Heart right ventricle (tissue), 16 donors: ENCODE data around the gene DST. TPM values are rescaled to one million over a fixed set of nuclear protein-coding genes. Genes with fewer than 3 reads are reported as not detected.

Experiments used
- ATAC-seq, 8 donors: fragments of 200-7000 bp; cut with Tn5 transposase; one replicate each; pipeline ENCODE4 v1.9.1; 2020; ENCODE audit warnings: mild to moderate bottlenecking in 8 of 8, moderate library complexity in 8 of 8, moderate number of reproducible peaks in 1 of 8
- DNase-seq, 2 donors: peaks; one replicate each; pipeline ENCODE4 v3.0.0-alpha.2; 2020
- H3K27ac ChIP-seq, 10 donors: fragments of 200-600 bp; sonication (generic) in 2 of 10; one replicate each; pipeline versions ENCODE4 v1.5.0 to v1.8.0; 2020 to 2022; ENCODE audit warnings: mild to moderate bottlenecking in 3 of 10
- H3K27me3 ChIP-seq, 7 donors: fragments of 200-600 bp; one replicate each; pipeline ENCODE4 v1.8.0; 2021 to 2022; ENCODE audit warnings: mild to moderate bottlenecking in 2 of 7
- H3K36me3 ChIP-seq, 9 donors: fragments of 200-600 bp; sonication (generic) in 1 of 9; one replicate each; pipeline versions ENCODE4 v1.5.0 to v1.8.0; 2020 to 2022; ENCODE audit warnings: mild to moderate bottlenecking in 2 of 9
- H3K4me1 ChIP-seq, 9 donors: fragments of 200-600 bp; sonication (generic) in 1 of 9; one replicate each; pipeline versions ENCODE4 v1.5.0 to v1.8.0; 2020 to 2022; ENCODE audit warnings: mild to moderate bottlenecking in 4 of 9
- H3K4me3 ChIP-seq, 10 donors: fragments of 200-600 bp; sonication (generic) in 2 of 10; one replicate each; pipeline versions ENCODE4 v1.5.0 to v1.8.0; 2020 to 2022; ENCODE audit warnings: mild to moderate bottlenecking in 7 of 10, moderate library complexity in 2 of 10
- H3K9me3 ChIP-seq, 11 donors: fragments of 200-600 bp in 10 of 11; sonication (generic) in 2 of 11; one replicate each; pipeline versions ENCODE4 v1.5.0 to v1.8.0; 2013 to 2022; ENCODE audit warnings: mild to moderate bottlenecking in 2 of 11, control low read depth in 1 of 11, moderate library complexity in 1 of 11
- CTCF ChIP-seq, 9 donors: fragments of 200-600 bp; sonication (generic) in 2 of 9; IDR thresholded peaks; one replicate each; pipeline versions ENCODE4 v1.5.0 to v1.8.0; 2021 to 2022; ENCODE audit warnings: antibody characterized with exemption in 9 of 9, mild to moderate bottlenecking in 5 of 9, moderate library complexity in 1 of 9
- WGBS, 2 donors: extraction: QIAGEN DNeasy Blood & Tissue Kit; methylation state at CpG; one replicate each; pipeline ENCODE4 v1.1.7; 2013; ENCODE audit warnings: inconsistent platforms in 1 of 2; 5-methylcytosine and 5-hydroxymethylcytosine counted together
- intact Hi-C, 10 donors: fragments of 100-400 bp; cut with DNase I; formaldehyde crosslinking; loops; one replicate each; pipeline versions ENCODE4 v1.11.1 to v1.14.2; 2022
- long read RNA-seq, 3 donors: library from polyadenylated mRNA; unstranded; transcript quantifications; one replicate each; pipeline ENCODE4 v2.0.0, GENCODE V29; 2020 to 2021
- polyA plus RNA-seq, 2 donors: library from polyadenylated mRNA; stranded (reverse); fragments of 200-250 nt; gene quantifications; one replicate each; pipeline ENCODE4 v1.2.3, GENCODE V29; 2013
- total RNA-seq, 10 donors: library from RNA; stranded (reverse); fragmentation: NEBNext Ultra II Directional in 3 of 10; extraction: Animal tissue kit (Norgen Biotek cat#: 25700) in 3 of 10; gene quantifications; one replicate each; pipeline versions ENCODE4 v1.2.1 to v1.2.4, GENCODE V29; 2021 to 2023
- donor health status: Arrhythmogenic right ventricular cardiomyopathy.
- donor health status: ischemic (EF 13 %, LVEDD 7.1; RV severe dilation, severe dysfunction).
- donor health status: healthy with polysubstance abuse.
- donor health status: DM: no; HTN: yes; CAD: no.
- donor health status: DM: no; HTN: no; CAD: no.
- donor health status: ischemic (EF 25% LVEDD 6.9; RV normal size, moderate dysfunction).
- donor health status: ischemic (EF 25% LVEDD 5.7; RV mildly dilated, moderate dysfunction).
- donor health status: healthy.
- donor health status: DM: yes; HTN: yes; CAD: no.
- donor health status: Ischemic cardiomyopathy.
- donor health status: ischemic (EF 35%, LVEDD 5.7; RV mildly dilated, moderate dysfunction).
- donor health status: nonischemic (EF 11% LVEDD 7.7; RV severe dilation, severe dysfunction).
- donor health status: DM: yes; HTN: yes; CAD: no.
- donor health status: PGD.
- donor health status: ischemic (EF 29% LVEDD 5.4; RV normal size, mild dysfunction).
- donor health status: nonischemic (EF 23%, LVEDD 6.1; RV moderate dilation, normal function).

The DST gene
- total RNA-seq (100 to 1,000 TPM; 218 to 619 (median 514) TPM), polyA plus RNA-seq (100 to 1,000 TPM; 103 to 211 TPM)
- long read RNA-seq, donor 1, partial matches to known transcripts, result 84 of 111 reads
- long read RNA-seq, donor 1, other reads (novel, unspliced or antisense), result 24 of 111 reads
- long read RNA-seq, donor 2, partial matches to known transcripts, result 129 of 167 reads
- long read RNA-seq, donor 2, other reads (novel, unspliced or antisense), result 34 of 167 reads
- long read RNA-seq, donor 3, full-length matches to known transcripts, result 7 of 255 reads
- long read RNA-seq, donor 3, partial matches to known transcripts, result 203 of 255 reads
- long read RNA-seq, donor 3, other reads (novel, unspliced or antisense), result 45 of 255 reads

DNA sequence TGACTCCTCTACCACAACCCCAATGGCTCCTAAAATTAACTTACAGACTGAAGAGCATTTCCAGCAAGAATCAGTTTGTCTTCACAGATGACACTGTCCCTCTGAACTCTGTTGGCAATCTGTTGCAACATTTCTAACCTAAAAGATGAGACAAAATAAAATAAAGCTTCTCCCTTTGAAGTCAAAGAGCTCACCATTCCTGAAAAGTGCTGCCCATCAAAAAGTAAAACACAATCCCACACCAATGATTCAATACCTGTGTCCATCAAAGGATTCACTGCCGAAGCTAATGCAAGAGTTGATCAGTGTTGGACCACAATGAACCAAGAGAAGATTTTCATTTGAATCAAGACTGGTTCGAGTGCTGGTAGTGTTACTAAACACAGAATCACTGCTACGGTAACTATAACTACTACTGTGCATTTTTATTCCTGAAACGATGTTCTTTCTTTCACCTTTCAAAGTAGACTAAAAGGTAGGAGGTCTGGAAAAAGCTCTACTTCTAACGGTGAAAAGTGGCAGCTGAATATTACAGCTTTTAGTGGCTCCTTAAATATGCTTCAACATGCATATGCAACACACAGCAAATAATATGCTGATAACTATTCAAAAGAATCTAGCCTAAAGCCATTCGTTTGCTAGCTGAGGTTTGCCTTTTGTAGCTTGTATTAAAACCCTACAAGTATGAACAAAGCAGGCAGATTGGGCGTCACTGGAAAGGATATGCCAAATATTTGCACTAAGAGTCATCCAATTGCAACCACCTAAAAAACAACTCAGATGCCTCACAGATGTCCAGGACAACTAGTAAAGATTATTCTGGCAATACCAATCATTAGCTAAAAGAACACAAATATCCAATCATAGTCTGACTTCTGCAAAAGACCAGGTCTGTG is at the start of gene DST:
Gene DST (minus strand): TSS at position 524 of the 896 bp plus-strand sequence.
- intact Hi-C loops, result loop anchor here in 5 of 10 donors (5.0 to 10.0 kb wide), 5 partner anchors 55 to 210 kb away; no protein-coding TSS in a partner anchor
- 81 to 83% methylated on average over 7 of the region's 7 CpGs for WGBS, 2 donors
- no peaks in the 10 kb centered on the region for H3K9me3 ChIP-seq

GRCh38 chr6:56691814-56692213 is 49.1 kb upstream of the DST start:
- ATAC-seq (peak in 1 of 8 donors; percentile 29), DNase-seq (no peak)
- peak overlapping the region; percentile 15 to 58 (median 50) for H3K4me3 ChIP-seq
- no peaks in the 10 kb centered on the region for H3K9me3 ChIP-seq
- peak overlapping the region; percentile 67 to 93 (median 87) for H3K27ac ChIP-seq
- intact Hi-C loops, result no loop called here
- H3K27me3 ChIP-seq, result no peaks in the 10 kb centered on the region
- TF ChIP-seq CTCF (IDR thresholded peaks at IDR 0.05), result no peak
- 28 to 47% methylated on average over 1 of the region's 1 CpG for WGBS, 2 donors
- peaks cover 0 to 55% (median 32%) of the 10 kb centered on the region in 9 donors for H3K4me1 ChIP-seq
- peaks cover 0 to 12% (median 0%) of the 10 kb centered on the region in 9 donors for H3K36me3 ChIP-seq

More for the DNA sequence above, at the start of gene DST:
- Histone ChIP-seq H3K4me1 (peaks cover 0 to 35% (median 7%) of the 10 kb centered on the region in 9 donors), H3K27me3 (no peaks in the 10 kb centered on the region), H3K36me3 (peaks cover 0 to 87% (median 17%) of the 10 kb centered on the region in 9 donors), H3K27ac (peak within 1 kb of the TSS in 4 of 10 donors; percentile 6 to 17 (median 13)), H3K4me3 (no peak within 1 kb of the TSS)
- no peak for TF ChIP-seq CTCF (IDR thresholded peaks at IDR 0.05)
- DNase-seq (no peak), ATAC-seq (peak in 4 of 8 donors; percentile 28 to 75 (median 36))

DNA sequence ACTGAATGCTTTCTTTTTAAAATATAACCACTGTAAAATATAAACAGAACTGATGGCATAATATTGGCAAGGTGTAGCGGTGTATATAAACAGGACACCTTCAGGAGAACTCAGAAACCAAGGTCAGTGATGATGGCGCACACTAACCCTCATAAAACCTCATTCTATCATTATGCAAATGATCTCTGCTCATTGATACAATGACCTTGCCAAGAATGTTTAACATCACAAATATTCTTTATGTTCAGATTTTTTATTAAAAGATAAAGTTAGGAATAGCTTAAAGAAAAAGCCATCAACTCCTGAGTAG is 48.6 kb upstream of the DST start:
- Histone ChIP-seq H3K4me1 (peaks cover 0 to 58% (median 36%) of the 10 kb centered on the region in 9 donors), H3K4me3 (peak overlapping the region; percentile 15 to 58 (median 50)), H3K27me3 (no peaks in the 10 kb centered on the region), H3K36me3 (peaks cover 0 to 8% (median 0%) of the 10 kb centered on the region in 9 donors), H3K27ac (peak overlapping the region; percentile 67 to 93 (median 87)), H3K9me3 (no peaks in the 10 kb centered on the region)
- DNase-seq (no peak), ATAC-seq (peak in 4 of 8 donors; percentile 10 to 40 (median 31))
- WGBS, 2 donors, result 42 to 56% methylated on average over 2 of the region's 2 CpGs
- no peak for TF ChIP-seq CTCF (IDR thresholded peaks at IDR 0.05)
- intact Hi-C loops, result no loop called here
